CD14-positive monocyte (primary cell): ENCODE measurements around the gene DPF3. TPM values are rescaled to one million over a fixed set of nuclear protein-coding genes. Genes with fewer than 3 reads are reported as not detected.

Source experiments
- DNase-seq, 3 donors: peaks; one replicate each; pipeline ENCODE4 v3.0.0-alpha.2; 2011 to 2022
- H2AFZ ChIP-seq: 2 replicates; pipeline ENCODE4 v1.6.0; 2012; ENCODE audit warnings: mild to moderate bottlenecking, low read depth, low read length, inconsistent platforms; ENCODE audit not compliant: insufficient read depth, poor library complexity, severe bottlenecking
- H3K27ac ChIP-seq, 2 donors: 1 replicate in 1 of 2; 2 replicates in 1 of 2; pipeline ENCODE4 v1.5.1; 2012 to 2013; ENCODE audit warnings: low read length in 2 of 2, control low read depth in 1 of 2, inconsistent platforms in 1 of 2, low read depth in 1 of 2, mild to moderate bottlenecking in 1 of 2
- H3K27me3 ChIP-seq, 2 donors: one replicate each; pipeline versions ENCODE4 v1.6.0 to v1.6.1; 2011 to 2013; ENCODE audit warnings: low read length in 2 of 2; ENCODE audit not compliant: control insufficient read depth in 2 of 2, insufficient read depth in 2 of 2
- H3K36me3 ChIP-seq, 2 donors: replicated peaks in 1 of 2; 1 replicate in 1 of 2; 2 replicates in 1 of 2; pipeline versions ENCODE4 v1.5.1 to v1.6.1; 2012 to 2013; ENCODE audit warnings: low read length in 2 of 2, control low read depth in 1 of 2, inconsistent platforms in 1 of 2, mild to moderate bottlenecking in 1 of 2; ENCODE audit not compliant: insufficient read depth in 2 of 2, control insufficient read depth in 1 of 2
- H3K4me1 ChIP-seq, 2 donors: 1 replicate in 1 of 2; 2 replicates in 1 of 2; pipeline versions ENCODE4 v1.5.1 to v1.6.1; 2012 to 2013; ENCODE audit warnings: low read length in 2 of 2, control low read depth in 1 of 2, inconsistent platforms in 1 of 2, mild to moderate bottlenecking in 1 of 2, moderate library complexity in 1 of 2; ENCODE audit not compliant: insufficient read depth in 2 of 2, control insufficient read depth in 1 of 2
- H3K4me2 ChIP-seq: replicated peaks from 2 replicates; pipeline ENCODE3; 2012; ENCODE audit warnings: low read length, moderate library complexity, mild to moderate bottlenecking; ENCODE audit not compliant: poor library complexity, severe bottlenecking; ENCODE audit errors: extremely low read depth
- H3K4me3 ChIP-seq, 3 experiments: fragments of 200-600 bp in 1 of 3; sonication (generic) in 1 of 3; replicated peaks in 1 of 3; 1 replicate in 2 of 3; 2 replicates in 1 of 3; pipeline ENCODE4 v1.5.1; 2011 to 2013; ENCODE audit warnings: low read length in 3 of 3, mild to moderate bottlenecking in 3 of 3, control low read depth in 2 of 3, low read depth in 2 of 3, inconsistent platforms in 1 of 3, moderate library complexity in 1 of 3
- H3K79me2 ChIP-seq: 2 replicates; pipeline ENCODE4 v1.6.0; 2012; ENCODE audit warnings: mild to moderate bottlenecking, control low read depth, inconsistent platforms, low read length, moderate library complexity; ENCODE audit not compliant: insufficient read depth
- H3K9ac ChIP-seq: 2 replicates; pipeline ENCODE4 v1.6.0; 2017; ENCODE audit warnings: low read length, mild to moderate bottlenecking; ENCODE audit not compliant: insufficient read depth, poor library complexity, severe bottlenecking
- H3K9me3 ChIP-seq, 2 donors: replicated peaks in 1 of 2; 1 replicate in 1 of 2; 2 replicates in 1 of 2; pipeline versions ENCODE4 v1.5.1 to v1.6.1; 2012 to 2013; ENCODE audit warnings: low read length in 2 of 2, control low read depth in 1 of 2; ENCODE audit not compliant: control insufficient read depth in 1 of 2, insufficient read depth in 1 of 2
- H4K20me1 ChIP-seq: 2 replicates; pipeline ENCODE4 v1.6.0; 2012; ENCODE audit warnings: mild to moderate bottlenecking, low read length, control low read depth, moderate library complexity; ENCODE audit not compliant: insufficient read depth
- H3K27ac Mint-ChIP-seq, 7 donors: one replicate each; pipeline ENCODE4 v1.8.0; 2020; ENCODE audit warnings: mild to moderate bottlenecking in 7 of 7, mixed read lengths in 7 of 7, moderate library complexity in 6 of 7, inconsistent platforms in 2 of 7
- H3K27me3 Mint-ChIP-seq, 3 donors: one replicate each; pipeline ENCODE4 v1.8.0; 2021 to 2022; ENCODE audit warnings: low read depth in 3 of 3, mild to moderate bottlenecking in 3 of 3, mixed read lengths in 3 of 3, moderate library complexity in 3 of 3, inconsistent platforms in 1 of 3
- H3K36me3 Mint-ChIP-seq, 2 donors: one replicate each; pipeline ENCODE4 v1.8.0; 2020; ENCODE audit warnings: mixed read lengths in 2 of 2, inconsistent platforms in 1 of 2, mild to moderate bottlenecking in 1 of 2
- H3K4me1 Mint-ChIP-seq: one replicate; pipeline ENCODE4 v1.8.0; 2020; ENCODE audit warnings: mild to moderate bottlenecking, mixed read lengths
- H3K4me3 Mint-ChIP-seq, 2 donors: one replicate each; pipeline ENCODE4 v1.8.0; 2020; ENCODE audit warnings: mild to moderate bottlenecking in 2 of 2, mixed read lengths in 2 of 2, moderate library complexity in 1 of 2
- H3K9me3 Mint-ChIP-seq, 7 donors: one replicate each; pipeline ENCODE4 v1.8.0; 2020 to 2022; ENCODE audit warnings: mixed read lengths in 7 of 7, mild to moderate bottlenecking in 6 of 7, moderate library complexity in 6 of 7, inconsistent platforms in 2 of 7
- CTCF ChIP-seq: fragments of 200-600 bp; IDR thresholded peaks from one replicate; pipeline ENCODE4 v1.8.0; 2022; ENCODE audit warnings: antibody characterized with exemption, mild to moderate bottlenecking
- WGBS: methylation state at CpG from one replicate; pipeline ENCODE4 v1.1.5; 2013; ENCODE audit warnings: missing lambda C conversion rate; ENCODE audit not compliant: insufficient coverage; 5-methylcytosine and 5-hydroxymethylcytosine counted together
- intact Hi-C, 2 donors: fragments of 100-400 bp; cut with micrococcal nuclease; formaldehyde crosslinking; loops; one replicate each; pipeline versions ENCODE4 v1.15.0 to v1.15.1; 2023
- polyA plus RNA-seq, 3 donors: library from polyadenylated mRNA; depleted of rRNA in 1 of 3; unstranded in 2 of 3; stranded (reverse) in 1 of 3; fragments of 300-500 nt in 2 of 3; fragments of >200 nt in 1 of 3; fragmentation: Illumina TruSeq in 2 of 3; gene quantifications; 1 replicate in 2 of 3; 2 replicates in 1 of 3; pipeline ENCODE4 v1.2.3, GENCODE V29; 2012 to 2021

The DPF3 gene
- polyA plus RNA-seq, 3 donors = 0.33 to 0.39 TPM; not detected in 1

- Histone ChIP-seq H4K20me1 (no peaks in the 10 kb centered on the region), H3K27me3 (no peaks in the 10 kb centered on the region), H3K79me2 (no peaks in the 10 kb centered on the region), H2AFZ (no peak overlapping the region), H3K27ac (no peak overlapping the region), H3K4me2 (no peak overlapping the region), H3K9ac (no peak overlapping the region), H3K4me1 (no peaks in the 10 kb centered on the region), H3K4me3 (no peak overlapping the region), H3K36me3 (no peaks in the 10 kb centered on the region), H3K9me3 (no peaks in the 10 kb centered on the region)
- Mint-ChIP-seq H3K27ac (no peak overlapping the region), H3K36me3 (no peaks in the 10 kb centered on the region), H3K4me3 (no peak overlapping the region), H3K4me1 (peaks cover 2% of the 10 kb centered on the region), H3K9me3 (peaks cover 0 to 5% (median 0%) of the 10 kb centered on the region in 7 donors), H3K27me3 (peaks cover 6 to 13% (median 8%) of the 10 kb centered on the region in 3 donors)
- no peak for TF ChIP-seq CTCF
- WGBS = 100% methylated on average over 2 of the region's 5 CpGs
- intact Hi-C loops = no loop called here
- no peak for DNase-seq
These were observed 215.5 kb downstream of the DPF3 start for GRCh38 chr14:72678356-72678755.

GRCh38 chr14:72677664-72678063, 216.2 kb downstream of the DPF3 start:
- H3K4me1 Mint-ChIP-seq = peaks cover 2% of the 10 kb centered on the region

More at GRCh38 chr14:72677664-72678063, 216.2 kb downstream of the DPF3 start:
- peaks cover 0 to 5% (median 0%) of the 10 kb centered on the region in 7 donors for H3K9me3 Mint-ChIP-seq
- Histone ChIP-seq H3K36me3 (no peaks in the 10 kb centered on the region), H3K9ac (no peak overlapping the region), H4K20me1 (no peaks in the 10 kb centered on the region), H3K27ac (no peak overlapping the region), H3K27me3 (no peaks in the 10 kb centered on the region), H2AFZ (no peak overlapping the region), H3K4me3 (no peak overlapping the region), H3K4me2 (no peak overlapping the region), H3K79me2 (no peaks in the 10 kb centered on the region), H3K4me1 (no peaks in the 10 kb centered on the region), H3K9me3 (no peaks in the 10 kb centered on the region)
- no peaks in the 10 kb centered on the region for H3K36me3 Mint-ChIP-seq
- peaks cover 6 to 13% (median 8%) of the 10 kb centered on the region in 3 donors for H3K27me3 Mint-ChIP-seq
- DNase-seq = no peak
- intact Hi-C loops = no loop called here
- no peak overlapping the region for H3K27ac Mint-ChIP-seq
- no peak for TF ChIP-seq CTCF
- WGBS = 92% methylated on average over 2 of the region's 4 CpGs
- H3K4me3 Mint-ChIP-seq = no peak overlapping the region
